ENCODE results near the gene FKBP6.
"Not testable (repeated sequence)": the region's sequence is repeated elsewhere in the genome, so short reads cannot be mapped to it uniquely, and the experiment has no call there.

- TF ChIP-seq, protein P1, sequence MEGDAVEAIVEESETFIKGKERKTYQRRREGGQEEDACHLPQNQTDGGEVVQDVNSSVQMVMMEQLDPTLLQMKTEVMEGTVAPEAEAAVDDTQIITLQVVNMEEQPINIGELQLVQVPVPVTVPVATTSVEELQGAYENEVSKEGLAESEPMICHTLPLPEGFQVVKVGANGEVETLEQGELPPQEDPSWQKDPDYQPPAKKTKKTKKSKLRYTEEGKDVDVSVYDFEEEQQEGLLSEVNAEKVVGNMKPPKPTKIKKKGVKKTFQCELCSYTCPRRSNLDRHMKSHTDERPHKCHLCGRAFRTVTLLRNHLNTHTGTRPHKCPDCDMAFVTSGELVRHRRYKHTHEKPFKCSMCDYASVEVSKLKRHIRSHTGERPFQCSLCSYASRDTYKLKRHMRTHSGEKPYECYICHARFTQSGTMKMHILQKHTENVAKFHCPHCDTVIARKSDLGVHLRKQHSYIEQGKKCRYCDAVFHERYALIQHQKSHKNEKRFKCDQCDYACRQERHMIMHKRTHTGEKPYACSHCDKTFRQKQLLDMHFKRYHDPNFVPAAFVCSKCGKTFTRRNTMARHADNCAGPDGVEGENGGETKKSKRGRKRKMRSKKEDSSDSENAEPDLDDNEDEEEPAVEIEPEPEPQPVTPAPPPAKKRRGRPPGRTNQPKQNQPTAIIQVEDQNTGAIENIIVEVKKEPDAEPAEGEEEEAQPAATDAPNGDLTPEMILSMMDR (IDR thresholded peaks at IDR 0.05): not testable (repeated sequence)
- TF ChIP-seq POLR2A (IDR thresholded peaks at IDR 0.05): not testable (repeated sequence)
Measured at GRCh38 chr7:73297235-73297634, 30.7 kb upstream of the FKBP6 start.
